Hippocampal formation (tissue), 2 donors: ENCODE results near the gene CLASP1.
"Not testable (repeated sequence)": the region's sequence is repeated elsewhere in the genome, so short reads cannot be mapped to it uniquely, and the experiment has no call there.

ENCODE experiments used
- DNase-seq, 2 donors: peaks; one replicate each; lab custom pipeline; 2025; lab: John Stamatoyannopoulos, UW

Gene CLASP1

DNA sequence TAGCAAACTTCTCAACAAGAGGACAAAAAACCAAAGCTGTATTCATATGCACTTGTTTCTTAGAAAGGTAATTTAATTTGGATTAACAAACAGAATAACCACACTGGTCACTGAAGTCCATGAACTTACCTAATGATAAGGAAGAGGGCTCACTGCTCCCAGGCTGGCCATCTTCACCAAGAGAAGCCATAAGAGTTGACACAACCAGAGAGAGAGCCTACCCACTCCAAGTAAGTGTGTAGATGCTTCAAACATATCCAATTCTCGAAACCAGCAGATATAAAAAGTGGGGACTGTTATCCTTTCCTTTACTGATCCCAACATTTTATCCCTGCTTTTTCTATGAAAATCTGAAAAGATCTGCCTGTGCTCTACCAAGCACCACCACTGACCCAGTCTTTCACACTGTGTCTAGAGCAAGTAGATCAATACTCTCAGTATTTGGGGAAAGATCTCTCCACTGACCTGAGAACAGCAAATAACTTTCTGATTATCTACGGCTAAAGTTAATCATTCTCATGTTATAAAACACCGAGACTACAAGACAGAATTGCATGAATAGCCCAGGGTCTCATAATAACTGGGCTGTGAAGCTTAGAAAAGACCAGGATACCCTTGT lies 230.1 kb downstream of the CLASP1 start:
- DNase-seq = no peak

GRCh38 chr2:121418494-121419058 lies 230.7 kb downstream of the CLASP1 start:
- no peak for DNase-seq

DNA sequence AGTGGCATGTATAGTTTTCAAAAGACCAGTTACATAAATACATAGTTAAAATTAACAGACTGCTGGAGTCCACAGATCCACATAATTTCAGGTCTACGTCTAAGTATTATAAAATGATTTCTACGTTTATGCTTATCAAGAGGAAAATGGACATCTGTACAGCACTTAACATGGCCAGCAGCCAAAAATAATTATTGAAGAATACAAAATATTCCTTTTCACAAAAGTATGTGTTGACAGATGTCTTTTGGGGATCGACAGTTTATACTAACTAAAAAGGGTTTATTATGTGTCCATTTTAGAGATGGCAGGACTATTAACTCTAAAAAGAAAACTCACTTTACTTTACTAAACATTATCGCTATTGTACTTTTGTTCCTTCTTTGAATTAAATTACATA lies 231.4 kb downstream of the CLASP1 start:
- no peak for DNase-seq

- no peak for DNase-seq
Measured at GRCh38 chr2:121415727-121416126, 233.5 kb downstream of the CLASP1 start.

DNA sequence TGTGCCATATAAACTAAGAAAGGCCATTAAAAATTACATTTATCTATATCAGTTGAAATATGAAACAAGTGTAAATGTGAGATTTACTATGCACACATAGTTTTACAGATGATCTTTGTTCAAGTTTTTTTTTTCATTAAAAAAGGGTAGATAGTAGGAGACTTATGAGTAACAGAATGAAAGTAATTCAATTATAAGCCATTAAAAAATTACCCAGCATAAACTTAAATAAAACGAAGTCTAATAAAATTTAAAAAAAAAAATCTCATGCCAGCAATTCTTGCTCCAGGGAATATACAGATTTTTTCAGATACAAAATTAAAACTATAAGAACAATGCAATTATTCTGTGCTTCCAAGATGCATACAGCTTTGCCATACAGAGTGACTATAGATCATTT lies 236.9 kb downstream of the CLASP1 start:
- no peak for DNase-seq

- DNase-seq = no peak
Measured at GRCh38 chr2:121409966-121410365, 239.3 kb downstream of the CLASP1 start.

DNA sequence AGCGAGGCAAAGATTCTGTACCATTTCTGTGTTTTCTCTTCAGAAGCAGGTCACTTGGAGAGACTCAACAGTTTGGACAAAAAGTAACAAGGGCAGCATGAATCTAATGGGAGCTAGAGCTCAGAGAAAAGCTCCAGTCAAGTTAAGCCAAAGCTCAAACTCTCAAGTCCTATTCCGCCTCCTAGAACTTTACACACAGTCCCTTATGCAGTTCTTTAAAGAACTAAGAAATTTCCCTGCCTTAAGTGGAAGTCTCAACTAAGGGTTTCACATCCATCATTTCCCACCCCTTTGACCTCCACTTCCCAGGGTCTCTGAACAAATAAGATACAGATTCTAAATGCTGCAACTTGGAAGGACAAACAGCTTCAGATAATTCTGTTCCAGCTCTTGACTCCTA lies 239.9 kb downstream of the CLASP1 start:
- DNase-seq = no peak

- no peak for DNase-seq
Measured at GRCh38 chr2:121408641-121409040, 240.6 kb downstream of the CLASP1 start.

DNA sequence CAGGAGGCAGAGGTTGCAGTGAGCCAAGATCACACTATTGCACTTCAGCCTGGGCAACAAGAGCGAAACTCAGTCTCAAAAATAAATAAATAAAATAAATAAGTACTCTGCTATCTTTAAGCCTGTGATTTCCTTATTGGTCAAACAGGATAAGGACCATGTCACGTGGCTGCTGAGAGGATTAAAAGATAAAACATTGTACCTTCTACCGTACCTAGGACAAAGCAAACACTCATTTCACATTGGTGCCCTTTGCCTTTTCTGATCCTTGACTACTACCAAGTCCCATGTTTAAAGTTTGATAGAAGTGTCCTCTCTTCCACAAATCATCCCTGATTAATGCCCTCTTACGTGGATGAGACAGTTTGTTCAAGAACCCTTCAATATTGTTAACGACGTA lies 244.0 kb downstream of the CLASP1 start:
- no peak for DNase-seq

- DNase-seq = no peak
Measured at GRCh38 chr2:121400201-121400600, 249.1 kb downstream of the CLASP1 start.

- DNase-seq = no peak
Measured at GRCh38 chr2:121398853-121399252, 250.4 kb downstream of the CLASP1 start.

GRCh38 chr2:121390082-121390692 lies 259.1 kb downstream of the CLASP1 start:
- DNase-seq = no peak

GRCh38 chr2:121388371-121388770 lies 260.9 kb downstream of the CLASP1 start:
- DNase-seq = no peak

GRCh38 chr2:121387591-121388325 lies 261.5 kb downstream of the CLASP1 start:
- DNase-seq = no peak

DNA sequence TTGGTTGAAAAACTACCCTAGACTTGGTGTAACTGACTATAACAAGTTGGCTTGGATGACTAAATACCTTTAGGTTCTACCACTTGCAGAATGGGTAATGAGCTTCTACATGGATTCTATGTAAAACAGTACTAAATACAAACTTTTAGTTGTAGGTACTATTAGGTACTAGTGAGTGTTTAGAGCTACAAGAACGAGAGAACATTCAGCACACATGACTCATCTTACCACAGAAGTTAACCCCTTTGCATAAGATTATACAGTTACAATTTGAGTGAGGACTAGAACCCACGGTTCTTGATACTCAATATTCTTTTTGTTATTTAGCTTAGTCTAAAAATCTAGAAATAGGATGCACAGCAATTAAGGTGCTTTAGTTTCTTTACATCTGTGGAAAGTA lies 262.6 kb downstream of the CLASP1 start:
- DNase-seq = no peak

DNA sequence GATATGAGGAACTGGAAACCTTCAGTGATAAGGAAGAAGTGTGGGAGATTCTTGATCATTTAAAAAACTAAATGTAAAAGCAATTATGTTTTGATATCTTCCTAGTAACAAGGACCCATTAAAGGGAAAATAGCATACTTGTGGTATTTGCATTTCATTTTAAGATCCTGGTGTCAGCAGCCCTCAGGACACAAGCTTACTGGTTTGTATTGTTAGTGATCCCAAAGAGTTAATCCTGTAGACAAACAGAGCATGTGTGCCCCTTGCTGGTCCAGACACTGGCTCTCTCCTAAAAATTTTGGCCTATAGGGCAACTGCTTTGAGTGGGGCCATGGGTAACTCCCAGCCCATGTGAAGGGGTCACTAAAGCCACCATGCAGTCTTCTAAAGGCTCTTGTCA lies 263.2 kb downstream of the CLASP1 start:
- DNase-seq = no peak

GRCh38 chr2:121382744-121383143 lies 266.5 kb downstream of the CLASP1 start:
- DNase-seq = peak in 1 of 2 donors; percentile 17

- peak in 1 of 2 donors; percentile 45 for DNase-seq
Measured at GRCh38 chr2:121377646-121378045, 271.6 kb downstream of the CLASP1 start.

DNA sequence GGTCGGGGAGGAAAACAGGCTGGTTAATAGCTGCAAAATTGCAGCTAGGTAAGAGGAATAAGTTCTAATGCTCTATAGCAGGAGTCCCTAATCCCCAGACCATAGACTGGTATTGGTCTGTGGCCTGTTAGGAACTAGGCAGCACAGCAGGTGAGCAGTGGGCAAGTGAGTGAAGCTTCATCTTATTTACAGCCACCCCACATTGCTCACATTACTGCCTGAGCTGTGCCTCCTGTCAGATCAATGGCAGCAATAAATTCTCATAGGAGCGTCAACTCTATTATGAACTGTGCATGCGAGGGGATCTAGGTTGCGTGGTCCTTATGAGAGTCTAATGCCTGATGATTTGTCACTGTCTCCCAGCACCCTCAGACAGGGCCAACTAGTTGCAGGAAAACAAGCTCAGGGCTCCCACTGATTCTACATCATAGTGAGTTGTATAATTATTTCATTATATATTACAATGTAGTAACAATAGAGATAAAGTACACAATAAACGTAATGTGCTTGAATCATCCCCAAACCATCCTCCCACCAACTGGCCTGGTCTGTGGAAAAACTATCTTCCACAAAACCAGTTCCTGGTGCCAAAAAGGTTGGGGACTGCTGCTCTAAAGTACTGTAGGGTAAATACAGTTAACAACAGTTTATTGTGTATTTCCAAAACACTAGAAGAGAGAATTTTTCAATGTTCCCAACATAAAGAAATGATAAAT lies 272.6 kb downstream of the CLASP1 start:
- no peak for DNase-seq

DNA sequence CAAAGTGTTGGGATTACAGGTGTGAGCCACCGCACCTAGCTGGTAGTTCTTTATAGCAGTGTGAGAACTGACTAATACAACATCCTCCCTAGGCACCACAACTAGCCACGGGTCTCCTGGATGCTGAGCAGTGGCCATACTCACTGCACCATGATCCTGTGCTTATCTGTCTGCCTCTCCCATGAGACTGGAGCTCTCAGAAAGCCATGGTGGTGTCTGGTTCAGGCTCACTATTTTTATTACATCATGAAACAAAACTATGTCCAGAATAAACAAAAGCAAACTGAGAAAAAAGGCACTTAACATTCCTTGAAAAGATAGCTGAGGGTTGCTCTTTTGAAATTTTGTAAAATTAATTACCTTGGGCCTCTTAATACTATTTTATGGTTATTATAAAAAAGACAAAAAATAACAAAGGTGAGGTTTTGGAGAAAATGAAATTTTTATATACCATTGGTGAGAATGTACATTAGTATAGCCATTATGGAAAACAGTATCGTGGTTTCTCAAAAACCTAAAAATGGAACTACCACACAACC lies 273.6 kb downstream of the CLASP1 start:
- no peak for DNase-seq

DNA sequence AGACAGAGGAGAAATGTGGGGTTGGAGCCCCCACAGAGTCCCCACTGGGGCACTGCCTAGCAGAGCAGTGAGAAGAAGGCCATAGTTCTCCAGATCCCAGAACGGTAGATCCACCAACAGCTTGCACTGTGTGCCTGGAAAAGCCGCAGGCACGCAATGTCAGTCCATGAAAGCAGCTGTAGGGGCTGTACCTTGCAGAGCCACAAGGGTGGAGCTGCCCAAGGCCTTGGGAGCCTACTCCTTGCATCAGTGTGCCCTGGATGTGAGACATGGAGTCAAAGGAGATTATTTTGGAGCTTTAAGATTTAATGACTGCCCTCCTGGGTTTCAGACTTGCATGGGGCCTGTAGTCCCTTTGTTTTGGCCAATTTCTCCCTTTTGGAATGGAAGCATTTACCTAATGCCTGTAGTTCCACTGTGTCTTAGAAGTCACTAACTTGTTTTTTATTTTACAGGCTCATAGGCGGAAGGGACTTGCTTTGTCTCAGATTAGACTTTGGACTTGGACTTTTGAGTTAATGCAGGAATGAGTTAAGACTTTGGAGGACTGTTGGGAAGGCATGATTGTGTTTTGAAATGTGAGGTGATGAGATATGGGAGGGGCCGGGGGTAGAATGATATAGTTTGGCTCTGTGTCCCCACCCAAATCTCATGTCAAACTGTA lies 274.7 kb downstream of the CLASP1 start:
- not testable (repeated sequence) for DNase-seq
